Suppressor macrophage (primary cell): ENCODE measurements around the gene PTPN14.
A peak's percentile ranks its signal among the peaks of the same experiment; 100 is the strongest.
"Not testable (repeated sequence)": the region's sequence is repeated elsewhere in the genome, so short reads cannot be mapped to it uniquely, and the experiment has no call there.

ENCODE experiments used
- DNase-seq, 4 experiments: peaks; one replicate each; pipeline ENCODE4 v3.0.0-alpha.2; 2020 to 2022

Gene PTPN14

GRCh38 chr1:214541206-214541605 is 10.2 kb downstream of the PTPN14 start:
- no peak for DNase-seq

GRCh38 chr1:214540324-214540723 is 11.1 kb downstream of the PTPN14 start:
- DNase-seq: no peak

GRCh38 chr1:214538496-214538895 is 12.9 kb downstream of the PTPN14 start:
- DNase-seq: no peak

- no peak for DNase-seq
Observed at GRCh38 chr1:214537872-214538473, 13.4 kb downstream of the PTPN14 start.

GRCh38 chr1:214537219-214537618 is 14.2 kb downstream of the PTPN14 start:
- no peak for DNase-seq

GRCh38 chr1:214532070-214532469 is 19.3 kb downstream of the PTPN14 start:
- no peak for DNase-seq

GRCh38 chr1:214525535-214526019 is 25.8 kb downstream of the PTPN14 start:
- DNase-seq: peak in 1 of 4 experiments; percentile 3

- no peak for DNase-seq
Observed at GRCh38 chr1:214524824-214525223, 26.6 kb downstream of the PTPN14 start.

GRCh38 chr1:214523124-214523824 is 28.1 kb downstream of the PTPN14 start:
- no peak for DNase-seq

GRCh38 chr1:214521458-214521857 is 29.9 kb downstream of the PTPN14 start:
- DNase-seq: not testable (repeated sequence)

GRCh38 chr1:214520544-214521165 is 30.7 kb downstream of the PTPN14 start:
- DNase-seq: no peak

- DNase-seq: no peak
Observed at GRCh38 chr1:214518361-214518760, 33.0 kb downstream of the PTPN14 start.

GRCh38 chr1:214516434-214517326 is 34.7 kb downstream of the PTPN14 start:
- DNase-seq: no peak

GRCh38 chr1:214515544-214516433 is 35.6 kb downstream of the PTPN14 start:
- DNase-seq: no peak

- DNase-seq: no peak
Observed at GRCh38 chr1:214514819-214515383, 36.5 kb downstream of the PTPN14 start.

- peak in 2 of 4 experiments; percentile 3 for DNase-seq
Observed at GRCh38 chr1:214514032-214514818, 37.2 kb downstream of the PTPN14 start.

GRCh38 chr1:214513394-214513793 is 38.0 kb downstream of the PTPN14 start:
- DNase-seq: no peak

GRCh38 chr1:214511639-214511998 is 39.8 kb downstream of the PTPN14 start:
- no peak for DNase-seq

- DNase-seq: no peak
Observed at GRCh38 chr1:214510914-214511638, 40.3 kb downstream of the PTPN14 start.

GRCh38 chr1:214510477-214510876 is 40.9 kb downstream of the PTPN14 start:
- no peak for DNase-seq
